ENCODE results near the gene NOS1AP. TPM values are rescaled to one million over a fixed set of nuclear protein-coding genes. Genes with fewer than 3 reads are reported as not detected.
A peak's percentile ranks its signal among the peaks of the same experiment; 100 is the strongest.
"Not testable (repeated sequence)": the region's sequence is repeated elsewhere in the genome, so short reads cannot be mapped to it uniquely, and the experiment has no call there.

The NOS1AP gene
- polyA plus RNA-seq, 6 donors from 2014 or later, result not detected

DNA sequence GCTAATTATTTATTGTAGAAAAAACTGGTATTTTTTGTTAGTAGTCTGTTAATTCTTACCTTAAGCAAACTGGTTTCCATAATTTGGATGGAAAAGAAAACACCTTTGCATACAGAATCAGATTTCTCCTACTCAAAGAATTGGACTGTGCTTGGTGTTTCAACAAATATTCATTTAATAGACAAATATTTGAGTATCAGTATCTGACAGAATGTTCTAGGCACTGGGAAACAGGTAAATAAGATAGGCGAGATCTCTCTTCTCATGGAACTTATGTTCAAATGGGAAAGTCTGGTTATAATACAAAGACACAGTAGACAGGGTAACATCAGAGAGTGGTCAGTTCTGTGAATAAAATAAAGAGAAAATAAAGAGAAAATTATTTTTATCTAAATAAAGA, 119.9 kb downstream of the NOS1AP start:
- no peaks in the 10 kb centered on the region for H3K4me1 Mint-ChIP-seq
- no peak overlapping the region for H3K27ac Mint-ChIP-seq
- H3K36me3 Mint-ChIP-seq, result no peaks in the 10 kb centered on the region
- ATAC-seq (ENCODE audit: low read depth in 2 of 2), result no peak
- no peak for DNase-seq
- no peak overlapping the region for H3K4me3 Mint-ChIP-seq
- peaks cover 0 to 13% (median 5%) of the 10 kb centered on the region in 7 donors for H3K9me3 Mint-ChIP-seq
- peaks cover 9 to 18% (median 9%) of the 10 kb centered on the region in 3 donors for H3K27me3 Mint-ChIP-seq

DNA sequence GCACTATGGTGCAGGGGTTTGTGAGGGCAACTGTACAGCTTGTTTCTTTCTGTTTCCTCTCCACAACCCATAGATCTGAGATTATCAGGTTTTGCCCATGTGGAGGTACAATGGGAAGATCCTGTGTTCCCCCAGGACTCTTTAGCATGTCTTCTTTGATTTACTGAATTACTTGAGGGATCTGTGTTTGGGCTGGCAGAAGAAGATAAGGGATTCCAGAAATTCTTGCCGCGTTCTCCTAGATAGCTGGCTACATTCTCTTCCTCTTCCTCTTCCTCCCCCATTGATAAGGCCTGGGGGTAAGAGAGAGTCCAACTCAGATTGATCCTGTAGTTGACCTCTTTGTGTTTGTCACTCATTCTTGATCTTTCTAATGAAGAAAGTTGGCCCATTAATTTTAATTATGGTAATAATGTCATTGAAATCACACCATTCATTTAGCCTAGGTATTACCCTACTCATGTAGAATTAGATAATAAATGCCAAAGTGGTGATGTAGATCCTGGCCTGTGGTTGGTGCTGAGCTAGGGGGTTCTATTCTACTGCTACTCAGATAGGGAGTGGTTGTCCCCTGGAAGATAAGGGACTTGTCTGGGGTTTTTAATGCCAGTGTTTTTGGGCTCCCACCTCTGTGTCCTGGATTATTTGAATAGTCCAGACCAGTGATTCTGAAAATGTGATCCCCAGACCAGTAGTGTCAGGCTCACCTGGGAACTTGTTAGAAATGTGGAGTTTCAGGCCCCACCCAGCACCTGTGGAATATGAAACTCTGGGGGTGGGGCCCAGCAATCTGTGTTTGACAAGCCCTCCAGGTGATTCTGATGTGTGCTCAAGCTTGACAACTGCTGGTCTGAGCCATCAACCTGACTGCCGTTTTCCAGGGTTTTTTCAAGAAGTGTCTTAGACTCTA, 122.2 kb downstream of the NOS1AP start:
- Mint-ChIP-seq H3K27me3 (peaks cover 8 to 17% (median 12%) of the 10 kb centered on the region in 3 donors), H3K9me3 (peaks cover 0 to 6% (median under 1%) of the 10 kb centered on the region in 7 donors), H3K4me3 (no peak overlapping the region), H3K27ac (no peak overlapping the region), H3K4me1 (no peaks in the 10 kb centered on the region), H3K36me3 (no peaks in the 10 kb centered on the region)
- DNase-seq (no peak), ATAC-seq (ENCODE audit: low read depth in 2 of 2) (no peak)

DNA sequence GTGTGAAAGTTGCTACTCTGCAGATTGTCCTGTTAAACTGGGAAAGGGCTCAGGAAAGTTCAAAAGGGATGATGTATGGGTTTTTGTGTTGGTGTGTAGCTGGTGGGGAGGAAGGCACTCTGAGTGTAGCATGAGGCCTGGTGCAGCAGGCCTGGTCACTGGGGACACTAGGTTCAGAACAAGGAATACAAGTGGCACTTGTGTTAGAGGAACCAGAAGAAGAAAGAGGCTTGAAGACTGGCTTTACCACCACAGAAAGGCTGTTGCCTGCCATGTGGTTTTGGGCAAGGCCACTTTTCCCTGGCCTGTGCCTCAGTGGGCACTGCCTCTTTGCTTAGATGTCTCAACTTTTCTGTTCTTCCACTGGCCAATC, 122.8 kb downstream of the NOS1AP start:
- H3K36me3 Mint-ChIP-seq, result no peaks in the 10 kb centered on the region
- peaks cover 8 to 21% (median 12%) of the 10 kb centered on the region in 3 donors for H3K27me3 Mint-ChIP-seq
- H3K4me3 Mint-ChIP-seq, result no peak overlapping the region
- DNase-seq, result no peak
- no peaks in the 10 kb centered on the region for H3K9me3 Mint-ChIP-seq
- ATAC-seq (ENCODE audit: low read depth in 2 of 2), result no peak
- peak overlapping the region in 1 of 6 donors; percentile 22 for H3K27ac Mint-ChIP-seq
- H3K4me1 Mint-ChIP-seq, result no peaks in the 10 kb centered on the region

DNA sequence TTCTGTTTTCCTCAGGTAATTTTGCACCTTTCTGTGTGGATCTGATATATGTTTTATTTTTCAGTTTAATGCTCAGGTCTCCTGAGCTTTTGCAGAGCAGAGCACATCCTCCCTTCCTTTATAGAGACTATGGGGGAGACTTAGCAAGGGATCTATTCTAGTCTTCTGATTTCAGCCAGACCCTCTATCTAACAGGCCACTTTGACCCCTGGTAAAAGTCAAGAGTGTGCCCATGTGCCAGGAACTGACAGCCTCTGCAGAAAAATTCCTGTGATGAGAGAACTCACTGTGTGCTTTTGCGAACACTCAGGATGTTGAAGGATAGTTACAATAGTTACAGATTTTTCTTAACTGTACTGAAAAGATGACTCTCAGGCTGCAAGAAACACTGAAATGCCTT, 123.3 kb downstream of the NOS1AP start:
- Mint-ChIP-seq H3K27ac (no peak overlapping the region), H3K36me3 (no peaks in the 10 kb centered on the region), H3K4me3 (no peak overlapping the region), H3K4me1 (no peaks in the 10 kb centered on the region), H3K9me3 (no peaks in the 10 kb centered on the region), H3K27me3 (peaks cover 8 to 22% (median 12%) of the 10 kb centered on the region in 3 donors)
- DNase-seq, result no peak
- no peak for ATAC-seq (ENCODE audit: low read depth in 2 of 2)

DNA sequence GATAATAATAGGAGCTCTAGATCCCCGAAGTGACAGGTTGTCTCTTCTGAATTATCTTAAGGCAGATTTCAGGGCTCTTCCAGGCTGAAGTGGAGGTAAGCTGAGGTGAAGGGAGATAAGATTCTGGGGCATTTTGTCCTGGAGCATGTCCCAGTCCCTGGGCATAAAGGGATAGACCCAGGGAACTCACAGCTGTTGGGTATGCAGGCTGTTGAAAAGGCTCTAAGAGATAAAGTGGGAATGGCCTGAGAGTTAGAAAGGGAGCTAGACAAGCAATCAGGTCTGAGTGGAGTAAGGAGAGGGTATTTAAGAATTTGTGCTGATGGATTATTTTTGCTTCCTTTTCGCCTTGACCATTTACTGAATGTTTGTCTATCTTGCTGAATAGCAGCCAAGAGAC, 123.7 kb downstream of the NOS1AP start:
- DNase-seq (no peak), ATAC-seq (ENCODE audit: low read depth in 2 of 2) (no peak)
- Mint-ChIP-seq H3K36me3 (no peaks in the 10 kb centered on the region), H3K9me3 (no peaks in the 10 kb centered on the region), H3K4me3 (no peak overlapping the region), H3K27ac (no peak overlapping the region), H3K4me1 (no peaks in the 10 kb centered on the region), H3K27me3 (peaks cover 8 to 23% (median 12%) of the 10 kb centered on the region in 3 donors)

DNA sequence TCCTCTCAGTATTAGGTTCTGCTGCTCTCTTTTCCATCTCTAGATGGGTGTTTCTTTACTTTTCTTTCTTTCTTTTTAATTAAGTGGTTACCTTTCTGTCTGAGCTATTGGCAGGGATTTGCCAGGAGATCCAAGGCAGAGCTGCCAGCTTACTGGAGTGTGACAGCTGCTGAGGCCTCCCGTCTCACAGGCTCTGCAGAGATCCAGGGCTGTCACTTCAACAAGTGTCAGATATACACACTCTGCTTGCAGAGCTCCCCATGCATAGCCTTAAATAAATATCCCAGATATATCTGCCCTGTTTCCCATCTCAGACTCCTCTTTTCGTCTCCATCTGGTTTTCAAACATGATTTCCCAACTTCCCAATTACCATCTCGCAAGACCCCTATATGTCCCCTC, 124.3 kb downstream of the NOS1AP start:
- Mint-ChIP-seq H3K27me3 (peaks cover 6 to 28% (median 8%) of the 10 kb centered on the region in 3 donors), H3K27ac (no peak overlapping the region), H3K36me3 (no peaks in the 10 kb centered on the region), H3K9me3 (no peaks in the 10 kb centered on the region), H3K4me3 (no peak overlapping the region), H3K4me1 (no peaks in the 10 kb centered on the region)
- ATAC-seq (ENCODE audit: low read depth in 2 of 2) (no peak), DNase-seq (no peak)

DNA sequence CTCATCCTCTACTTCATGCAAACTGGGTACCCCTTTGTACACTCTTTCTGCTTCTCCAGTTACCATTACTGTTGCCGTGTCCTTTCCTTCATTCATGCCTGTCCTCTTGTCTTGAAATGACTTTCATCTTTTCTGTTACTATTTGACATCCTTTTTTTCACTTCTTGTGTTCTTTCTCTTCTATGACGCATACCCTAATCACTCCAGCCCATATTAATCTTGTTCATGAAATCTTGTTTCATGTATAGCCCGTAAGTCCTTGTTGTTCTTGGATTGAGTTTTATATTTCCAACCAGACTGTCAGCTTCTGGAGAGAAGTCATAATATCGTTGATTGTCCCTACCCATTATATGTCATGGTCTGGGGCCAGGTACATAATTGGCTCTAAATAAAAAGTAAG, 126.1 kb downstream of the NOS1AP start:
- no peak overlapping the region for H3K27ac Mint-ChIP-seq
- no peak for ATAC-seq (ENCODE audit: low read depth in 2 of 2)
- DNase-seq, result no peak
- H3K36me3 Mint-ChIP-seq, result no peaks in the 10 kb centered on the region
- peaks cover 6 to 28% (median 21%) of the 10 kb centered on the region in 3 donors for H3K27me3 Mint-ChIP-seq
- H3K9me3 Mint-ChIP-seq, result no peaks in the 10 kb centered on the region
- no peak overlapping the region for H3K4me3 Mint-ChIP-seq
- no peaks in the 10 kb centered on the region for H3K4me1 Mint-ChIP-seq

DNA sequence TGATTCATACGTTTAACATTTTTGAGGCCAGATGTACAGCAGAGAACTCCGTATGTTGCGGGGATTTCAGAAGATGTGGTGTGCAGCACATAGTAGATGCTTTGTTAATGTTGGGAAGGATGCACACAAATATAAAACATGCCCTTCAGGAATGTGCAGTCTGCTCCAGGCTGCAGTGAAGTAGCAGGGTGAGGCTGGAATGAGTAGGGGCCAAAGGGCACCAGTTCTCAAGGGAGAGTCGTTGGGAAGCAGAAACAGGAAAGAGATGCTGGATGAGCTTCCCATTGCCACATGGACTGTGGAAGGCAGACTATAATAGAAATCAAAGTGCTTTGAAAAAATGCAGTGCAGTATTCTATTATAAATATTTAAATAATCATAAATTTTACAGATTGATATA, 126.9 kb downstream of the NOS1AP start:
- H3K27me3 Mint-ChIP-seq, result peaks cover 6 to 30% (median 23%) of the 10 kb centered on the region in 3 donors
- no peak overlapping the region for H3K4me3 Mint-ChIP-seq
- no peaks in the 10 kb centered on the region for H3K36me3 Mint-ChIP-seq
- DNase-seq (no peak), ATAC-seq (ENCODE audit: low read depth in 2 of 2) (no peak)
- H3K27ac Mint-ChIP-seq, result no peak overlapping the region
- no peaks in the 10 kb centered on the region for H3K4me1 Mint-ChIP-seq
- no peaks in the 10 kb centered on the region for H3K9me3 Mint-ChIP-seq

DNA sequence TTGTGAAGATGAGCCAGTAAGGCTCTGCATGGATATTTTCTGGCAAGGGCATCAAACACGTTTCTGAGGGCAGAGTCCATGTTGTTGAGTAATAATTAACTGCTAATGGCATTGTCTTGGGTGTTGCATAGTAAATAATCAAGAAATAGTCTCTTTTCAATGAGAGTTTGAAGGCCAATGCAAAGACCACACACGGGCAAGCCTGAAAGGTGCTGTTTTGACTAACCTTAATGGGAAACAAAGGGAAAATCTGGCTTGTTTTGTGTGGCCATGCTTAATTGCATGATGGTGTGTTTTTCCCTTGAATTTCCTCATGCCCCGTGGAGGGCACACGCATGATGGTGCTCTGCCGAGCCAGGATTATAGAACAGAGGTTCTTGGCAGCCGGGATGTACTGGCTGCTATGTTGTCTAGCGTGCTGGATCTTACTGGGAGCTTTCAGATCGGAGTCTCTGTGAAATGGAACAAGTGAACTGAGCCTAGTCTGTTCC, 127.6 kb downstream of the NOS1AP start:
- DNase-seq, result no peak
- ATAC-seq (ENCODE audit: low read depth in 2 of 2), result no peak
- Mint-ChIP-seq H3K27me3 (peaks cover 12 to 28% (median 27%) of the 10 kb centered on the region in 3 donors), H3K36me3 (no peaks in the 10 kb centered on the region), H3K27ac (no peak overlapping the region), H3K9me3 (no peaks in the 10 kb centered on the region), H3K4me1 (no peaks in the 10 kb centered on the region), H3K4me3 (no peak overlapping the region)

DNA sequence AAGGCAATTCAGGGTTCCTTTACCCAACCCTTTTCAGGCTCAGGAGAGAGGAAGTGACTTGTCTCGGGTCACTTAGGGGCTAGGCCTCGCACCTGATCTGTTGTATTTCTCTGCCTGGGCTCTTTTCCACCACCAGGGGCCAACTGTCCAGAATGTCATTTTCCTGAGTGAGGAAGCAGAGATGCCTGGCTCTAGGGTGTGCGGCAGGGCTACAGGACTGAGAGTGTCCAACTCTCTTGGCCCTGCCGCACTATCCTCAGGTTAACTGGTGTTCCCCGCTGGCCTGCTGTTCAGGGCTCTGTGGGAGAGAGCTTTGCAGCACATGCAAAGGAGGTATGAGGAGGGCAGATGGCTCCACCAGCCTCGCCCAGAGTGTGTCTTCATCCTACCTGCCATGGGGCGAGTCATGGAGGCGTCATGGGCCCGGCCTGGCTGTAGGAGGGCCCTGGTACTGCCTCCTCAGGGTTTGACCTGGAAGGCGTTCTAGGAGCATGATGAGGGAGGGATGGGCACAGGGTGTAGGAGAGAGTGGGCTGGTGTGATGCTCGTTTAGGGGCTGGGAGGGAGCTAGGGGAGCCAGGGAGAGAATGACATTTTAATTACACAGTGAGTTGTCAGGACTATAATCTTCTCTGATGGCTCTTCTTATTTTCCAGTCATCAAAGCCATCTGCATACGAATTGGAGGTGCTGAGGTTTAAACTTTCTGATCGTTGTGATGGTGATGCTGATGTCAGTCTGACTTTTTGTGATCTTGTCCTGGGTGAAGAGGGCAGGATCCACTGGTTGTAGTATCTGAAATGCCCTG, 128.3 kb downstream of the NOS1AP start:
- ATAC-seq (ENCODE audit: low read depth in 2 of 2) (no peak), DNase-seq (no peak)
- Mint-ChIP-seq H3K4me1 (no peaks in the 10 kb centered on the region), H3K9me3 (peaks cover 0 to under 1% (median 0%) of the 10 kb centered on the region in 7 donors), H3K4me3 (no peak overlapping the region), H3K36me3 (no peaks in the 10 kb centered on the region), H3K27ac (no peak overlapping the region), H3K27me3 (peaks cover 13 to 30% (median 27%) of the 10 kb centered on the region in 3 donors)

DNA sequence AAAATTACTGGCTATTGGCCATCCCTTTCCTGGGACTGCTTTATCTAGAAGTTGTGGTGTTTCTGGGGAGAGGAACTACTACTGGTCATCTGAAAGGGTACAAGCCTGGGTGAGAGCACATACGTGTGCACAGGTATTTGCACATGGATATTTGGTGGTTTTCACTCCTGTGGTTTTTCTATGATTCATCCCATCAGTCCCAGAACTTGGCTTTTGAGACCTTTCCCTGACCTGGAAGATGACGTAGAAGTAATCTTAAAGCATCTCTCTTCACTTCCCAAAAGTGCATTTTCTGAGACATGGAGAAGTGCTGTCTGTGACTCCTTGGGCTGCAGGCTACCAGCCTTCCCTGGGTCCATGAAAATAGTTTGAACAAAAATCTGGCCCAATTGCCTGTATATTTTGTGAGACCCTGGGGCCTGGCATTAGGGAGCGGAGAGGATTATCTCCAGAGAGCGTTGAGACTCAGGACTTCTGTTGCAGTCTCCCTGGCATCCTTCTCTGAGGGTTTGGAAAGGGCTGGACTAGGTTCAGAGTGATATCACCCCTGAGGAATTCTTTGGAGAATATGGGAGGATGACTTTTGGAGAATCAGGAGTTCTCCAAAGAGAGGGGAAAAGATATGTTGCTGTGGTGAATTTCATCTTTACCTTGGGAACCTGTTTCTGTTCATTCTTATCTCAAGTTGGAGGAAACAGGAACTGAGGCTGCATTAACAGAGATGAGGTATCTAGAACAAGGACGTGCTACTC, 130.8 kb downstream of the NOS1AP start:
- peaks cover 0 to 2% (median 0%) of the 10 kb centered on the region in 7 donors for H3K9me3 Mint-ChIP-seq
- H3K4me1 Mint-ChIP-seq, result no peaks in the 10 kb centered on the region
- ATAC-seq (ENCODE audit: low read depth in 2 of 2), result no peak
- H3K27ac Mint-ChIP-seq, result no peak overlapping the region
- H3K36me3 Mint-ChIP-seq, result no peaks in the 10 kb centered on the region
- no peak overlapping the region for H3K4me3 Mint-ChIP-seq
- peaks cover 30 to 51% (median 31%) of the 10 kb centered on the region in 3 donors for H3K27me3 Mint-ChIP-seq
- no peak for DNase-seq

DNA sequence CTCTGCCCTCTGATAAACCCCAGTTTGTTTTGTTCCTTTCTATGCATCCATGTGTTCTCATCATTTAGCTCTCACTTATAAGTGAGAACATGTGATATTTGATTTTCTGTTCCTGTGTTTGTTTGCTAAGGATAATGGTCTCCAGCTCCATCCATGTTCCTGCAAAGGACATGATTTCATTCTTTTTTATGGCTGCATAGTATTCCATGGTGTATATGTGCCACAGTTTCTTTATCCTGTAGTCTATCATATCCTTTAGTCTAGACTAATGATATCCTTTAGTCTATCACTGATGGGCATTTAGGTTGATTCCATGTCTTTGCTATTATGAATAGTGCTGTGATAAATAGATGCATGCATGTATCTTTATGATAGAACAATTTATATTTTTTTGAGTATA, 131.6 kb downstream of the NOS1AP start:
- DNase-seq; H3K9me3 Mint-ChIP-seq; H3K27ac Mint-ChIP-seq; H3K4me3 Mint-ChIP-seq; H3K36me3 Mint-ChIP-seq; ATAC-seq (ENCODE audit: low read depth in 2 of 2); H3K4me1 Mint-ChIP-seq: not testable (repeated sequence)
- H3K27me3 Mint-ChIP-seq, result peaks cover 25 to 51% (median 31%) of the 10 kb centered on the region in 3 donors
